ENCODE data around the gene CD320.

DNA sequence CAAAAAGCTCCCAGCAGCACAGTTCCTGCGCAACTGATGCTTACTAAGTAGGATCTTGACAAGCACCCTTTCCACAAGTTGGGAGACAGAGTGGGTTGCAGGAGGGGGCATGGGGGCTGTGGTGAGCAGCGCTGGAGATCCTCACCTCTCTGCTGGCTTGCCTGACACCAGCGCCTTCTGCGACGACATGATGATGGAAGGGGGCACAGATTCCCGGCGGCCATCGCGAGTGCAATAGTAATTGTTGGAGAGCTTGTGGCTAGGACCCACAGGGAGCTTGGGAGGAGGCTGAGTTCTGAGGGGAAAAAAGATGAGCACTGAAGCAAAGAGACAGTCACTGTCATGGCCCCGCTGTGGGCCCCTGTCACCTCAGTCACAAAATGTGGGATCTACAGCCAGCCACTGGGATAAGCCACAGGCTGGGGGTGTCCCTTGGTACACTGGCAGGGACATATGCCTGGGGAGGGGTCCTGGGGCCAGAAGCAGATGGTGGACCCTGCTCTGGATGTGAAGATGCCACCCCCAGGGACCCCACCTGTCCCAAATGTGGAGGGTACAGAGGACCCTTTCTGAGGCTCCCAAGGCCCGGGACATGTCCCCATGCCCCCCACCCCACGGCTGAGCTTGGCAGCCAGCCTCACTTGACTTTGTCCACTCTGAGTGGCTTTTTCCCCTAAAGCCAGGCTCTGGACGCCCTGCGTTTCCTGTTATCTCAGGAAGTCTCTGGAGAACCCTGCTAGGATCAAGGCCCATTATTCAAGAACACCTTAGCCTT is 8.4 kb upstream of the CD320 start:
- TF ChIP-seq, protein P1, sequence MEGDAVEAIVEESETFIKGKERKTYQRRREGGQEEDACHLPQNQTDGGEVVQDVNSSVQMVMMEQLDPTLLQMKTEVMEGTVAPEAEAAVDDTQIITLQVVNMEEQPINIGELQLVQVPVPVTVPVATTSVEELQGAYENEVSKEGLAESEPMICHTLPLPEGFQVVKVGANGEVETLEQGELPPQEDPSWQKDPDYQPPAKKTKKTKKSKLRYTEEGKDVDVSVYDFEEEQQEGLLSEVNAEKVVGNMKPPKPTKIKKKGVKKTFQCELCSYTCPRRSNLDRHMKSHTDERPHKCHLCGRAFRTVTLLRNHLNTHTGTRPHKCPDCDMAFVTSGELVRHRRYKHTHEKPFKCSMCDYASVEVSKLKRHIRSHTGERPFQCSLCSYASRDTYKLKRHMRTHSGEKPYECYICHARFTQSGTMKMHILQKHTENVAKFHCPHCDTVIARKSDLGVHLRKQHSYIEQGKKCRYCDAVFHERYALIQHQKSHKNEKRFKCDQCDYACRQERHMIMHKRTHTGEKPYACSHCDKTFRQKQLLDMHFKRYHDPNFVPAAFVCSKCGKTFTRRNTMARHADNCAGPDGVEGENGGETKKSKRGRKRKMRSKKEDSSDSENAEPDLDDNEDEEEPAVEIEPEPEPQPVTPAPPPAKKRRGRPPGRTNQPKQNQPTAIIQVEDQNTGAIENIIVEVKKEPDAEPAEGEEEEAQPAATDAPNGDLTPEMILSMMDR (IDR thresholded peaks at IDR 0.05): no peak
- no peak for TF ChIP-seq POLR2A (IDR thresholded peaks at IDR 0.05)

Measured in lower leg skin (tissue), 3 donors.